Activated naive CD4-positive, alpha-beta T cell treated with anti-CD3 and anti-CD28 coated beads, Interleukin-2, amount 10 ng/mL, durations not matched to agents 7 days and 5 days (primary cell): Measurements from ENCODE around the gene MICAL3.

Experiments used
- CTCF ChIA-PET: fragments of 350-600 bp; sonication (Branson Sonifier 250); formaldehyde crosslinking; loops from one replicate; lab custom pipeline; 2021; ENCODE audit warnings: antibody characterized with exemption; lab: Charles Lee
- DNase-seq: peaks from one replicate; pipeline ENCODE4 v3.0.0-alpha.2; 2020
- H3K27ac Mint-ChIP-seq: one replicate; pipeline ENCODE4 v1.8.0; 2021; ENCODE audit warnings: mild to moderate bottlenecking, moderate library complexity, mixed read lengths
- H3K27me3 Mint-ChIP-seq: one replicate; pipeline ENCODE4 v1.8.0; 2021; ENCODE audit warnings: mild to moderate bottlenecking, mixed read lengths
- H3K36me3 Mint-ChIP-seq: one replicate; pipeline ENCODE4 v1.8.0; 2021; ENCODE audit warnings: mixed read lengths
- H3K4me1 Mint-ChIP-seq: one replicate; pipeline ENCODE4 v1.8.0; 2021; ENCODE audit warnings: mixed read lengths
- H3K4me3 Mint-ChIP-seq: one replicate; pipeline ENCODE4 v1.8.0; 2021; ENCODE audit warnings: mild to moderate bottlenecking, moderate library complexity, mixed read lengths
- H3K9me3 Mint-ChIP-seq: one replicate; pipeline ENCODE4 v1.8.0; 2021; ENCODE audit warnings: mixed read lengths

Gene MICAL3

DNA sequence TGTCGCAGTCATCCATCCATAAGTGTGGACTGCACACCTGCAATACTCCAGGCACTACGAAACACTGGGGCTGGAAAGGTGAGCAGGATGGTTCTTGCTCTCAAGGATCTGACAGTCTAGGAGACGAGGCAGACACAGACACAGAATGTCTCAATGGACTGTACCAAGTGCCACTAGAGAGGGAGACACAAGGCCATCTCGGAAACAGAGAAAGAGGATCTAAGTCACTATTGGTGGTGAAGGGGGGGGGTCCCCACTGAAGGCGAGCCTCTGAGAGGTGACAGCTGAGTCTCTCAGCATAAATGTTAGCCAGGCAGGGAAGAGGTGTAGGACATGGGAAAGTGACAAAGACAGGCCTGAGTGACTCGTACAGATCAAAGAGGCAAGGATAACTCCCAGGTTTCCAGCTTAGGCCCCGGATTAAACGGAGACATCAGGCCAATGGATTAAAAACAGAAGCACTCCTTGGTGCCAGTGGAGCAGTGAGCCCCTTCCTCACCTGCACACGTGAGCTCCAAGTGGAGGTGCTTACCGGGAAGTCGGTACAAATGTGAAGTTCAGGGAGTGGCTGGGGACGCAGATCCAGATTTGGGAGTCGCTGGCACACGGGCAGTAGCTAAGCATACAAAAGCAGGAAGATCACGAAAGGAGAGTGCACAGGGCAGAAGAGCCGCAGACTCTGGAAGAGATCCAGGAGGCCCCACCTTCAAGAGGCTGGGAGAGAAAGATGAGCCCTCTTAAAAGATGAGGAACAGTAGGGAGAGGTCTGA, 117.2 kb downstream of the MICAL3 start:
- H3K27me3 Mint-ChIP-seq, result no peaks in the 10 kb centered on the region
- no peaks in the 10 kb centered on the region for H3K4me1 Mint-ChIP-seq
- H3K9me3 Mint-ChIP-seq, result no peaks in the 10 kb centered on the region
- no peak overlapping the region for H3K27ac Mint-ChIP-seq
- no peaks in the 10 kb centered on the region for H3K36me3 Mint-ChIP-seq
- CTCF ChIA-PET, result no interaction called here
- H3K4me3 Mint-ChIP-seq, result no peak overlapping the region
- DNase-seq, result no peak

DNA sequence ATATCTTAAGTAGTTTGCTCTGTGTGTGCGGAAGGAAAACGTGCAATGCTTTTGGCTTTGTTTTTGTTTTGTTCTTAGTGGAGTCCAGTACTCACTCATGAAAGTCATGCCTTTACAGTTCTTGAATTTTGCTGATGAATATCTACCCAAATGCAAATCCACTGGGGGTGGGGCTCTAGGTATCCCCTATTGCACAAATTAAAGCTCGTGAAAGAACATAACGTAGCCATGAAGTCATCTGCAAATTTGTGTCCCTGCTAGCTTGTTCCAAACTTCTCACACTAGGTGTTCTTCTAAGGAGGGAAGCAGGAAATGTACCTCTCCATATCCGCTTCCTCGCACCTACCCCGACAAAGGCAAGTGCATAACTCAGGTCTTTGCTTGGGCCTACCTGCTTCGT, 118.9 kb downstream of the MICAL3 start:
- Mint-ChIP-seq H3K27me3 (no peaks in the 10 kb centered on the region), H3K36me3 (no peaks in the 10 kb centered on the region), H3K27ac (no peak overlapping the region), H3K4me3 (no peak overlapping the region), H3K4me1 (no peaks in the 10 kb centered on the region), H3K9me3 (no peaks in the 10 kb centered on the region)
- DNase-seq, result no peak
- CTCF ChIA-PET, result no interaction called here

DNA sequence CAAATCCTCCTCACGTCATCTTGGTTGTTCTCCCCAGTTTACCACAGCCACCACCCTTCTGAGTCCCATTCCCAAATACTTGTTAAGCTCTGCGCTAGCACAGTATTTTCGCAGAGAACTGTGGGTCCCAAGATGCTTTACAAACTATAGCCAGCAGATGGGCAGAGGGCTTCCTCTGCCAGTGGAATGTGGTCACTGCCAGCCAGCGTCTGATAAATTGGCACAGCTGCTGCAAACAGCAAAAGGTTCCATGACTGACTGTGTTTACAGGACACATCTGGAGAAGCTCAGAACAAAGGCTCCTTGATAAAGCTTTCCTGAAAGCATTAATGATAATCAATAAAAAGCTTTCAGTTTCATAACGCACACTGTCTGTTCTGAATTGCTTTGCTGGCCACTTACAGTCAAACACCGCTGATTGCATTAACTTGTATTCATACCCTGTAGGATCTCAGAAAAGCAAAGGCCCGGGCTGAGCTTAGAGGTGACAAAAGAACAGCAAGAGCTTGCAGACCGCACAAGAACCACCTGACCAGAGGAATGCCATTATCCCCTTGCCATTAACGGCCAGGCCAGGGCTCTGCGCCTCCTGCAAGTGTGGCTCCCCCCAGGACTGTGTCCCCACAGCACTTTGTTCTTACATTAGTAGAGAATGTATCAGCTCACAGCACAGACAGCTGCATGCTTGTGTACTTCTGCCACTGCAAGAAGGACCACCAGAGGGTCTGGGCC, 120.6 kb downstream of the MICAL3 start:
- Mint-ChIP-seq H3K36me3 (no peaks in the 10 kb centered on the region), H3K4me1 (no peaks in the 10 kb centered on the region), H3K27ac (no peak overlapping the region), H3K27me3 (no peaks in the 10 kb centered on the region), H3K9me3 (no peaks in the 10 kb centered on the region), H3K4me3 (no peak overlapping the region)
- CTCF ChIA-PET, result interaction anchor here (1.3 kb wide), 1 partner anchor 15 kb away, joined by 3 read pairs; no protein-coding TSS in a partner anchor
- no peak for DNase-seq

DNA sequence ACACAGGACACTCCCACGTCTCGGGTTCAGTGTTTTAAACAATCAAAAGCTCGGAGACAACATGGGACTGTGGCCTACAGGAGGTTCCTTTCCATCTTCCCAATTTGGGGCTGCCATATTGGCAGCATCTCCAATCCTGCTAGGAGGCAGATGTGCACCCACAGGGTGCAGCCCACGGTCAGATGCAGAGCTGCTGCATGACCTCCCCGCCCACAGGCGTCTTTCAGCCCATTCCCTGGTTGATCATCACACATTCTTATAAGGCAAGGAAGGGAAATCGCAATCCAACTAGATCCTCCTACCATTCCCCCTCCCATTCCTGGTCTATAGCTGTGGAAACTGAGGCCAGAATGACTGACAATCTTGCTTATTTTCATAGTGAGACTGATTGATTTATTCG, 121.4 kb downstream of the MICAL3 start:
- Mint-ChIP-seq H3K4me1 (no peaks in the 10 kb centered on the region), H3K27ac (no peak overlapping the region), H3K9me3 (no peaks in the 10 kb centered on the region), H3K4me3 (no peak overlapping the region), H3K36me3 (no peaks in the 10 kb centered on the region), H3K27me3 (no peaks in the 10 kb centered on the region)
- no peak for DNase-seq
- CTCF ChIA-PET, result interaction anchor here (1.3 kb wide), 1 partner anchor 14 kb away, joined by 3 read pairs; no protein-coding TSS in a partner anchor

DNA sequence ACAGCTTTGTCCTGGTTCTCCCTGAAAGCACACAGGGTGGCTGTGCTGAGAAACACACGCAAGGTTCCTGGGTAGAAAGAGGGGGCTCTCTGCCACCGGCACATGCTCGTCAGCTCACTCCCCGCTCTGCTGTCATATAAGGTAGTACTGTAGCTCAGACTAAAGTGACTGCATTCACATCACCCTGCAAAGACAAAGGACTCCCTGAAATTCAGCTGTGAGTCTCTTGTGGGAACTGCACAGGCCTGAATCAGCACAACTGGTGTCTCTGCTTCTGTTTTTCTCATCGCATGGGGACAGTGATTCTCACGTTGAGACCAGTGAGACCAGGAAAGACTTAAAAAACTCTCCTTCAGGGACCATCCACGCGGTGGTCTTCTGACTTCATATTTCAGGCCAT, 126.0 kb downstream of the MICAL3 start:
- H3K36me3 Mint-ChIP-seq, result no peaks in the 10 kb centered on the region
- no peak overlapping the region for H3K4me3 Mint-ChIP-seq
- no peaks in the 10 kb centered on the region for H3K27me3 Mint-ChIP-seq
- CTCF ChIA-PET, result interaction anchor here (0.6 kb wide), 1 partner anchor 143 kb away, joined by 3 read pairs; no protein-coding TSS in a partner anchor
- no peak for DNase-seq
- H3K27ac Mint-ChIP-seq, result no peak overlapping the region
- no peaks in the 10 kb centered on the region for H3K9me3 Mint-ChIP-seq
- H3K4me1 Mint-ChIP-seq, result peaks cover 3% of the 10 kb centered on the region

DNA sequence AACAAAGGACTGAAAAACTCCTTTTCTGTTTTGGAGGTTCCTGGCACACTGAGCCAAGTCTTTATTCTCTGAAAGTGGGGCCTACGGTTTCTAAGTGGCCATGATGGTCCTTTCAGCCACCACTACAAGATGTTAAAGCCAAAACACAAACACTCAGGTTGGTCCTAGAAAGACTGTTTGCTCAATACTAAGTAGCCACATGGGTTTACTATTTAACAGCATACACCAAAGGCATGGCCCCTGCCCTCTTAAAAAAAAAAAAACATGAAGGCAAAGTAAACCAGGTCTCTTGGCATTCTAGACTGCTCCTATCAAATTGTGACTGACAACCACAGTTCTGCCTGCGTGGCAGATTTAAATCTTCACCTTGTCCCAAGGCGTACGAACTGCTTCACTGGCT, 126.5 kb downstream of the MICAL3 start:
- Mint-ChIP-seq H3K9me3 (no peaks in the 10 kb centered on the region), H3K4me1 (peaks cover 3% of the 10 kb centered on the region), H3K27ac (no peak overlapping the region), H3K27me3 (no peaks in the 10 kb centered on the region), H3K4me3 (no peak overlapping the region), H3K36me3 (no peaks in the 10 kb centered on the region)
- no peak for DNase-seq
- CTCF ChIA-PET, result no interaction called here

DNA sequence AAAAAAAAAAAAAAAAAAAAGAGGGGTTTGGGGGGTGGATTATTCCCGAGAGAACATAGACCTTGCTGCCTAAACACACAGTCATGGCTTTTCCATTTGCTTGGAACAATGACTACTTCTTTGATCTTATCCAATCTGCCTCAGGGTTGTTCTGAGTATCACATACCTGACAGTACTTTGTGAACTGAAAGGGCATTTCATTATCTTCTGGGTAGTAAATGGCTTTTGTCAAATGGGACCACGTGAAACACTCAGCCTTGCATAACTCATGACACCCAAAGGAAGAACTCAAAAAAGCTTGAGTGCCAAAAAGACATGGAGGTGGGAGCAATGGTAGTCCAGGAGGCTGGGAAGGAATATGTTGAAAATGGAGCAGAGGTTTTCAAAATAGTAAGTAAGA, 126.9 kb downstream of the MICAL3 start:
- no peaks in the 10 kb centered on the region for H3K9me3 Mint-ChIP-seq
- H3K27ac Mint-ChIP-seq, result no peak overlapping the region
- peaks cover 3% of the 10 kb centered on the region for H3K4me1 Mint-ChIP-seq
- DNase-seq, result no peak
- CTCF ChIA-PET, result no interaction called here
- H3K4me3 Mint-ChIP-seq, result no peak overlapping the region
- H3K36me3 Mint-ChIP-seq, result no peaks in the 10 kb centered on the region
- H3K27me3 Mint-ChIP-seq, result no peaks in the 10 kb centered on the region

DNA sequence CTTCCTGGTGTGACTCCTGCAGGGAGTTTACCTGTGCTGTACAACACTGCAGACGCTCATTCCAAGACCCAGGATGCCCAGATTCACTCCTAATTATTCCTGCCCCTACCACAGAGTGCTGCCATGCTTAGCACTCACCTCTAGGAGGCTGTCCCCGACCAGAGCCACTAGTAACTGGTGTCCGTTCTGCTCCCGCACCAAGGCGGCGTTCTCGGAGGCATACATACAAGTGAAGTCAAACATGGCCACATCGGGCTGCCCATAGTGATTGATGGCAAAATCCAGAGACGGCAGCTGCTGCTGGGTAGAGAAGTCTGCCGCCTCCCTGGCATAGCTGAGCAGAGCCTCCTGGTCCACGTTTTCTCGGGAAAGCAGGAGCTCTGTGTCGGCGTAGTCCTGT, 127.8 kb downstream of the MICAL3 start:
- H3K9me3 Mint-ChIP-seq, result no peaks in the 10 kb centered on the region
- H3K36me3 Mint-ChIP-seq, result no peaks in the 10 kb centered on the region
- no peak overlapping the region for H3K27ac Mint-ChIP-seq
- no peak overlapping the region for H3K4me3 Mint-ChIP-seq
- H3K4me1 Mint-ChIP-seq, result peaks cover 3% of the 10 kb centered on the region
- no peaks in the 10 kb centered on the region for H3K27me3 Mint-ChIP-seq
- CTCF ChIA-PET, result no interaction called here
- no peak for DNase-seq

DNA sequence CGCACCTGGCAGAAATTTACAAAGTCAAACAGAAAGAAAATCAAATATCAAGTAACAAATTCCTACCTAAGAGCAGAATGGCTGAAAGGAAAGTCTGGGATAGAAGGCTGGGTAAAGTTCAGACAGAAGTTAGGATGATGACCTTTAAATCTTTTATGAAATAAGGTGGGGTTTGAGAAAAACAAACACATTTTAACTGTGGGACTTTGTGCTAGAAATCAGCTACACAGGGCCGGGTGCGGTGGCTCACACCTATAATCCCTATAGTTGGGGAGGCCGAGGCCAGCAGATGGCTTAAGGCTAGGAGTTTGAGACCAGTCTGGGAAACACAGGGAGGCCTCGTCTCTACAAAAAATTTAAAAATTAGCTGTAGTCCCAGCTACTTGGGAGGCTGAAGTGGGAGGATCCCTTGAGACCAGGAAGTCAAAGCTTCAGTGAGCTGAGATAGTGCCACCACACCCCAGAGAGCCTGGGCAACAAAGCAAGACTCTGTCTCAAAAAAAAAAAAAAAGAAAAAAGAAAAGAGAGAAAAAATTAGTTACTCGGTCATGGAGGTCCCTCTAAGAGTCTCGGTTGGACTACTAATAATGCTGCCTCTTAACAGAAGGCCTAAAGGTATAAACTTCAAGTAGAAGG, 130.3 kb downstream of the MICAL3 start:
- no peak for DNase-seq
- H3K4me3 Mint-ChIP-seq, result no peak overlapping the region
- no peaks in the 10 kb centered on the region for H3K36me3 Mint-ChIP-seq
- CTCF ChIA-PET, result no interaction called here
- H3K27ac Mint-ChIP-seq, result no peak overlapping the region
- H3K4me1 Mint-ChIP-seq, result peaks cover 3% of the 10 kb centered on the region
- H3K9me3 Mint-ChIP-seq, result no peaks in the 10 kb centered on the region
- no peaks in the 10 kb centered on the region for H3K27me3 Mint-ChIP-seq

DNA sequence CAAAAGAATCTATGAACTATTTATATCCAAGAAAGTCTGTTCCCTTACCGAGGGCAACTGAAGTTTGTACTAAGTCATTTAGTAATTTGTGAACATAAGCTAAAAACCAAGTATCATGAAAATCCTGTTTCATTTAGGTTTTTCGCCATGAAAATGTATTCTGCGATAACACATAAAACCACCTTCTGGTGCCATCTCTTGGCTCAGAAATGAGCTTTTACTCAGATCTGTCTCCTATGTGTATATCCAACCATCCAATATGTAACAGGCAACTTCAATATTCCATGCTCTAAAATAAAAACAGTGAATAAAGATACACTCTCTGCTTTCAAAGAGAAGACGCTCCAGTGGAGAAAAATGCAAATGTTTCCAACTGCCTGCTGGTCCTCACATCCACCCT, 132.0 kb downstream of the MICAL3 start:
- DNase-seq, result no peak
- H3K27ac Mint-ChIP-seq, result no peak overlapping the region
- H3K4me1 Mint-ChIP-seq, result peaks cover under 1% of the 10 kb centered on the region
- CTCF ChIA-PET, result interaction anchor here (0.6 to 1.1 kb wide), 3 partner anchors 62 to 1035 kb away, joined by 3 read pairs; no protein-coding TSS in a partner anchor
- H3K36me3 Mint-ChIP-seq, result no peaks in the 10 kb centered on the region
- no peaks in the 10 kb centered on the region for H3K9me3 Mint-ChIP-seq
- no peak overlapping the region for H3K4me3 Mint-ChIP-seq
- no peaks in the 10 kb centered on the region for H3K27me3 Mint-ChIP-seq

DNA sequence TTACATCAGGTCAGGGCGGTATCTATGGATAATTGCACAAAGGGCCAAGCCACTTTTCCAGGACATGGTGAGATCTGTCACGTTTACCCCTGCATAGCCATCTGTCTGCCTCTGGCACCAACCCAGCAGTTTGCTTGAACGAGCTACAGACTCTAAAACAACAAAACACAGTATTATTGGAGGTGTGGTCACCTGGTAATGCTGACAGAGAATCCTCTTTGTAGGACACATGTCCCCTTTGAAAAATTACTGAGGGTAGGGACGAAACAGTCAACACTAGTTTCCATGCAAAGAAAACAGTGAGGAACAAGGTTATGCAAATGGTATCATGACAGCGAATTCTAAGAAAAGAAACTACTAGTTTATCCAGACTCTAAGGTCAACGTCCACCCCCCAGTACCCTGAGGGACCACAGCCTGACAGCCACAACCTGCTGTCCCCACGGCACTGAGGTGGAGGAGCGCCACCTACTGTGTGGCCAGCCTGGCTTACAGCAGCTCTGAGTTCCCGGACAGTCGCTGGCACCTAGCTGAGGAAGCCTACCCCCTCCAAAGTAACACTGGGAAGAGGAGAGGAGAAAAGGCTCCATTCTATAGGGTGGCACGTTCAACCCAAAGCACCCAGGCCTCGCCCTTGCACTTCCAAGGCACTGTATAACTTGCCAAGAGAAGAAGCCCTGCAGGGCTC, 132.7 kb downstream of the MICAL3 start:
- CTCF ChIA-PET, result interaction anchor here (0.9 to 1.1 kb wide), 2 partner anchors 61 to 109 kb away, joined by 3 read pairs; no protein-coding TSS in a partner anchor
- Mint-ChIP-seq H3K9me3 (no peaks in the 10 kb centered on the region), H3K4me3 (no peak overlapping the region), H3K27me3 (no peaks in the 10 kb centered on the region), H3K27ac (no peak overlapping the region), H3K36me3 (no peaks in the 10 kb centered on the region), H3K4me1 (no peaks in the 10 kb centered on the region)
- DNase-seq, result no peak

DNA sequence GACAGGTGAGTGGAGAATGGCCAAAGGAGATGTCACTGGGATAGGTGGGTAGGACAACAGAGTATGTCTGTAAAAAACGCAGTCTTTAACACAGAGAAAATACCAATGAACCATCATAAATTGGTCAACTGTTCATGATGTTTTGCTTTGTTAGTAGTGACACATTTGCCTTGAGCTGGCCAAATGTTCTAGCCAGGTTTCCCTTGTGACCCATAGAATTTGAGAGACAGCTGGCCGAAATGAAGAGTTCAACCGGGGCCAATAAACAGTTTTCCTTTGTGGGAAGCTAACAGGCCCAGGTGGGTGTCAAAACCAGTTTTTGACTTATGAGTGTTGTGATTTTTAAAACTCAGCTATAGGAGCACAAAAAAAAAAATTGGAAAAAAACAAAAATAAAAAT, 133.5 kb downstream of the MICAL3 start:
- no peak overlapping the region for H3K27ac Mint-ChIP-seq
- no peaks in the 10 kb centered on the region for H3K27me3 Mint-ChIP-seq
- CTCF ChIA-PET, result interaction anchor here (0.6 kb wide), 1 partner anchor 126 kb away, joined by 5 read pairs; no protein-coding TSS in a partner anchor
- H3K4me3 Mint-ChIP-seq, result no peak overlapping the region
- no peaks in the 10 kb centered on the region for H3K9me3 Mint-ChIP-seq
- no peaks in the 10 kb centered on the region for H3K36me3 Mint-ChIP-seq
- DNase-seq, result no peak
- H3K4me1 Mint-ChIP-seq, result no peaks in the 10 kb centered on the region

DNA sequence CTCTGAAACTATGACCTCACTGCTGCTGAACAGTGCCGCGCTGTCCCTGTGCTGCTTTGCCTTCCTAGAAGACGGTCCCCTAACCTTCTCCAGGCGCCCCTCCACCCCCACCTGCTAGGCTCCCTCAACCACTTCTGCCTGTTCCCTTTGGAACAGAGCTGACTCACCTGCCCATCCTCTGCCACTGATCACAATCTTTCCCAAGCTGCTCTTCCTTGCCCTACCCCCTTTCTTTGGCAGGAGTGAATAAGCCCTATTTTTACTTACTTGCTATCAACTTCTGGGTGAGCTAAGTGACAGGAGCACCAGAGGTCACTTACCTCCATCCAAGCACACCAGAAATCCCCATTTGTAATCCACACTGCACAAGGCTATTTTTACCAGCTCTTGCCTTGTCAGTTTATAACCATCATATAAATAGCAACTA, 134.1 kb downstream of the MICAL3 start:
- peaks cover under 1% of the 10 kb centered on the region for H3K36me3 Mint-ChIP-seq
- H3K9me3 Mint-ChIP-seq, result no peaks in the 10 kb centered on the region
- no peak overlapping the region for H3K4me3 Mint-ChIP-seq
- no peaks in the 10 kb centered on the region for H3K27me3 Mint-ChIP-seq
- no peaks in the 10 kb centered on the region for H3K4me1 Mint-ChIP-seq
- CTCF ChIA-PET, result no interaction called here
- DNase-seq, result no peak
- no peak overlapping the region for H3K27ac Mint-ChIP-seq

DNA sequence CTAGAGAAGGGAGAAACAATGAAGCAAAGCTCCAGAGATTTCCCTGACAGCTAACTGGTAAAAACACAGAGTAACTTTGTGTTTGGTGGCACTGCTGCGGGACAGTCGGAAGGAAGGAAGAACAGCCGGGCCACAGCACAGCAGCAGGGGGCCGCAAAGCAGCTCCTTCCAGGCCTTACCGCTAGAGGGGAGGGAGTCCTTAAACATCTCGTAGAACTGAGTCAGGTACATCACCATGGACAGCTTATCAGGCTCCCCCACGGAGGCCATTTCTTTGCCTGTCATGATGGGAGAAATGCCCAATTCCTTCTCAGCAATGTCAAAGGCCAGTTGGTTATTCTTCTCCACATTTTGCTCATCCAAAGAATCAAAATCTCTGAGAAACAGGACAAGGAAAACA, 135.5 kb downstream of the MICAL3 start:
- Mint-ChIP-seq H3K4me1 (no peaks in the 10 kb centered on the region), H3K27ac (no peak overlapping the region), H3K4me3 (no peak overlapping the region), H3K36me3 (peaks cover 2% of the 10 kb centered on the region), H3K9me3 (no peaks in the 10 kb centered on the region), H3K27me3 (no peaks in the 10 kb centered on the region)
- CTCF ChIA-PET, result interaction anchor here (1.0 to 1.2 kb wide), 2 partner anchors 15 to 58 kb away, joined by 3 to 4 read pairs; no protein-coding TSS in a partner anchor
- no peak for DNase-seq
